Fibroblast of lung (primary cell): ENCODE measurements around the gene KLC1.

Experiments used
- EZH2 ChIP-seq: IDR thresholded peaks from 2 replicates; pipeline ENCODE4 v1.5.1; 2012; ENCODE audit warnings: low read length, control low read depth, mild to moderate bottlenecking; ENCODE audit errors: missing control alignments
- TF ChIP-seq, protein P1 (sequence below), 2 donors: IDR thresholded peaks in 1 of 2; conservative IDR thresholded peaks in 1 of 2; 1 replicate in 1 of 2; 2 replicates in 1 of 2; pipeline ENCODE4 v1.5.1; 2011 to 2012; ENCODE audit warnings: low read length in 2 of 2, control low read depth in 1 of 2, inconsistent platforms in 1 of 2, low read depth in 1 of 2, mild to moderate bottlenecking in 1 of 2

DNA sequence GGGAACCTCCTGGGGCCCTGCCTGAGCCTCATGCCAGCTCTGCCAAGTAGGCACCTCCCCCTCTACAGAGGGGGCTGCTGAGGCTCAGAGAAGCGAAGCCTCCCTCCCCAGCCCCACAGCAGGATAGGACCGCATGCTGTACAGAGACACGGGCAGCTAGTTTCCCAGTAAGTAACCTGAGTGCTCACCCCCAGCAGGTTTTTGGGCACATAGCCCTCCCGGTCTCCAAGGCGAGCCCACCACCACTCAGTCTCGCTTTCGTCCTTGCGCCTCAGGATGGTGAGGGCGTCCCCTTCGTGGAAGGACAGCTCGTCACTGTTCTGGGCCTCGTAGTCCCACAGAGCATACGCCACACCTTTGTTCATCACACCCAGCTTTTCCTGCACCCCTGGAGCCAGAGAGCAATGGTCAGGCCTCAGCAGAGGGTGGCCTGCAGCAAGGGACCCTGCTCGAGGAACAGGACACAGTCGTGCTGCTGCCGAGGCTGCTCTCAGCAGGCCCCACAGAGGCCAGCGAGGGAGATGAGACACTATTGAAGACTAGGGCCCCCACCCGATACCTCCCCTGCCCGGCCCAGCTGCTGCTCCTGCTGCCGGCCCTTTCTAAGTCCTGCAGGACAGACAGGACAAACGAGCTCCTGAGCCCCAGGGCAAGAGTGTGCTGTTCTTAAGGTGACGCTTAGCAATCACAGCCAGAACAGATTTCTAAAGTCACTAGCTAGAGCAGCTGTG, 107.0 kb downstream of the KLC1 start:
- TF ChIP-seq, protein P1, sequence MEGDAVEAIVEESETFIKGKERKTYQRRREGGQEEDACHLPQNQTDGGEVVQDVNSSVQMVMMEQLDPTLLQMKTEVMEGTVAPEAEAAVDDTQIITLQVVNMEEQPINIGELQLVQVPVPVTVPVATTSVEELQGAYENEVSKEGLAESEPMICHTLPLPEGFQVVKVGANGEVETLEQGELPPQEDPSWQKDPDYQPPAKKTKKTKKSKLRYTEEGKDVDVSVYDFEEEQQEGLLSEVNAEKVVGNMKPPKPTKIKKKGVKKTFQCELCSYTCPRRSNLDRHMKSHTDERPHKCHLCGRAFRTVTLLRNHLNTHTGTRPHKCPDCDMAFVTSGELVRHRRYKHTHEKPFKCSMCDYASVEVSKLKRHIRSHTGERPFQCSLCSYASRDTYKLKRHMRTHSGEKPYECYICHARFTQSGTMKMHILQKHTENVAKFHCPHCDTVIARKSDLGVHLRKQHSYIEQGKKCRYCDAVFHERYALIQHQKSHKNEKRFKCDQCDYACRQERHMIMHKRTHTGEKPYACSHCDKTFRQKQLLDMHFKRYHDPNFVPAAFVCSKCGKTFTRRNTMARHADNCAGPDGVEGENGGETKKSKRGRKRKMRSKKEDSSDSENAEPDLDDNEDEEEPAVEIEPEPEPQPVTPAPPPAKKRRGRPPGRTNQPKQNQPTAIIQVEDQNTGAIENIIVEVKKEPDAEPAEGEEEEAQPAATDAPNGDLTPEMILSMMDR (conservative IDR thresholded peaks at IDR 0.05 in 1 of 2, IDR thresholded peaks at IDR 0.05 in 1 of 2; ENCODE audit: low read depth in 1 of 2, low read length in 2 of 2), result no peak
- no peak for TF ChIP-seq EZH2
